ENCODE measurements around the gene ZNF17.

- TF ChIP-seq CTCF (IDR thresholded peaks at IDR 0.05) (no peak), EZH2 (IDR thresholded peaks at IDR 0.05; ENCODE audit: borderline replicate concordance, insufficient read depth, low read depth, low read length, poor library complexity, severe bottlenecking) (no peak)
These were observed at the start of gene ZNF17 for GRCh38 chr19:57410877-57411671.
